Type B pancreatic cell (in vitro differentiated cells): ENCODE data around the gene FREY1. TPM values are rescaled to one million over a fixed set of nuclear protein-coding genes. Genes with fewer than 3 reads are reported as not detected.
"Not testable (repeated sequence)": the region's sequence is repeated elsewhere in the genome, so short reads cannot be mapped to it uniquely, and the experiment has no call there.

Source experiments
- DNase-seq: peaks from one replicate; pipeline ENCODE4 v3.0.0; 2021; ENCODE audit warnings: mixed read lengths; ENCODE audit not compliant: unreplicated experiment; ENCODE audit errors: extremely low spot score
- H3K27ac Mint-ChIP-seq: 2 replicates; pipeline ENCODE4 v1.8.0; 2021; ENCODE audit warnings: mild to moderate bottlenecking, mixed read lengths
- H3K27me3 Mint-ChIP-seq: 2 replicates; pipeline ENCODE4 v1.8.0; 2021; ENCODE audit warnings: mixed read lengths
- H3K36me3 Mint-ChIP-seq: 2 replicates; pipeline ENCODE4 v1.8.0; 2021; ENCODE audit warnings: mixed read lengths
- H3K4me1 Mint-ChIP-seq: one replicate; pipeline ENCODE4 v1.8.0; 2021; ENCODE audit warnings: mixed read lengths; ENCODE audit not compliant: unreplicated experiment
- H3K4me3 Mint-ChIP-seq: 2 replicates; pipeline ENCODE4 v1.8.0; 2021; ENCODE audit warnings: mild to moderate bottlenecking, mixed read lengths
- H3K9me3 Mint-ChIP-seq: 2 replicates; pipeline ENCODE4 v1.8.0; 2021; ENCODE audit warnings: mixed read lengths
- CTCF ChIP-seq: fragments of 200-600 bp; sonication (generic); conservative IDR thresholded peaks from 2 replicates; pipeline ENCODE4 v1.5.0; 2021; ENCODE audit warnings: antibody characterized with exemption, mild to moderate bottlenecking
- total RNA-seq: library from RNA; stranded (reverse); gene quantifications from 2 replicates; pipeline ENCODE4 v1.2.1, GENCODE V29; 2021; ENCODE audit warnings: low replicate concordance

Gene FREY1
- total RNA-seq, 1 donor from 2014 or later = 1.4 TPM

GRCh38 chr11:45909594-45910475, 2.8 kb upstream of the FREY1 start:
- no peak overlapping the region for H3K4me3 Mint-ChIP-seq
- DNase-seq = no peak
- no peaks in the 10 kb centered on the region for H3K27me3 Mint-ChIP-seq
- no peak overlapping the region for H3K27ac Mint-ChIP-seq
- no peak for TF ChIP-seq CTCF
- H3K36me3 Mint-ChIP-seq = no peaks in the 10 kb centered on the region
- no peaks in the 10 kb centered on the region for H3K9me3 Mint-ChIP-seq
- peaks cover 4% of the 10 kb centered on the region for H3K4me1 Mint-ChIP-seq

- Mint-ChIP-seq H3K4me1 (peaks cover 4% of the 10 kb centered on the region), H3K27me3 (no peaks in the 10 kb centered on the region), H3K36me3 (no peaks in the 10 kb centered on the region), H3K4me3 (no peak overlapping the region), H3K27ac (no peak overlapping the region), H3K9me3 (no peaks in the 10 kb centered on the region)
- TF ChIP-seq CTCF = no peak
- DNase-seq = no peak
These were observed 870 bp upstream of the FREY1 start for GRCh38 chr11:45907911-45908370.

- Mint-ChIP-seq H3K4me3 (no peak overlapping the region), H3K4me1 (peaks cover 4% of the 10 kb centered on the region), H3K9me3 (no peaks in the 10 kb centered on the region), H3K27me3 (no peaks in the 10 kb centered on the region), H3K36me3 (no peaks in the 10 kb centered on the region), H3K27ac (no peak overlapping the region)
- TF ChIP-seq CTCF = no peak
- DNase-seq = no peak
These were observed 882 bp downstream of the FREY1 start for GRCh38 chr11:45906096-45906682.

- not testable (repeated sequence) for H3K36me3 Mint-ChIP-seq, H3K27me3 Mint-ChIP-seq, H3K9me3 Mint-ChIP-seq, H3K4me3 Mint-ChIP-seq, H3K4me1 Mint-ChIP-seq, DNase-seq, H3K27ac Mint-ChIP-seq
These were observed 1.5 kb downstream of the FREY1 start for GRCh38 chr11:45905576-45905975.

- peaks cover 7% of the 10 kb centered on the region for H3K4me1 Mint-ChIP-seq
- no peaks in the 10 kb centered on the region for H3K27me3 Mint-ChIP-seq
- no peak overlapping the region for H3K4me3 Mint-ChIP-seq
- DNase-seq = no peak
- no peaks in the 10 kb centered on the region for H3K36me3 Mint-ChIP-seq
- no peak overlapping the region for H3K27ac Mint-ChIP-seq
- no peak for TF ChIP-seq CTCF
- H3K9me3 Mint-ChIP-seq = no peaks in the 10 kb centered on the region
These were observed 2.0 kb downstream of the FREY1 start for GRCh38 chr11:45905095-45905494.

- DNase-seq = no peak
- Mint-ChIP-seq H3K27ac (no peak overlapping the region), H3K27me3 (no peaks in the 10 kb centered on the region), H3K4me3 (no peak overlapping the region), H3K9me3 (no peaks in the 10 kb centered on the region), H3K36me3 (no peaks in the 10 kb centered on the region), H3K4me1 (peaks cover 7% of the 10 kb centered on the region)
- TF ChIP-seq CTCF = no peak
These were observed 2.7 kb downstream of the FREY1 start for GRCh38 chr11:45904309-45904915.
